RCC 7860 (cell line): Measurements from ENCODE around the gene CEBPB.
"Not testable (repeated sequence)": the region's sequence is repeated elsewhere in the genome, so short reads cannot be mapped to it uniquely, and the experiment has no call there.

Experiments used
- DNase-seq: peaks from one replicate; pipeline ENCODE4 v3.0.0-alpha.2; 2015; ENCODE audit warnings: low spot score
- FAIRE-seq: peaks from 2 replicates; lab custom pipeline; 2012; peaks lifted over from hg19 to GRCh38; lab: Jason Lieb, UNC

Gene CEBPB

GRCh38 chr20:50165684-50166554 lies 24.7 kb upstream of the CEBPB start:
- DNase-seq: peak; percentile 100

GRCh38 chr20:50169329-50169823 lies 21.3 kb upstream of the CEBPB start:
- peak; percentile 66 for DNase-seq
- FAIRE-seq: peak; percentile 23

More at GRCh38 chr20:50165684-50166554, 24.7 kb upstream of the CEBPB start:
- FAIRE-seq: peak; percentile 96

GRCh38 chr20:50170549-50171220 lies 19.9 kb upstream of the CEBPB start:
- FAIRE-seq (no peak), DNase-seq (no peak)

- DNase-seq (peak; percentile 60), FAIRE-seq (no peak)
Observed at GRCh38 chr20:50172347-50173013, 18.1 kb upstream of the CEBPB start.

GRCh38 chr20:50174456-50174855 lies 16.2 kb upstream of the CEBPB start:
- no peak for FAIRE-seq

GRCh38 chr20:50175938-50176933 lies 14.4 kb upstream of the CEBPB start:
- no peak for DNase-seq
- no peak for FAIRE-seq

More at GRCh38 chr20:50174456-50174855, 16.2 kb upstream of the CEBPB start:
- no peak for DNase-seq

GRCh38 chr20:50178672-50179071 lies 12.0 kb upstream of the CEBPB start:
- FAIRE-seq: not testable (repeated sequence)

GRCh38 chr20:50181344-50181743 lies 9.3 kb upstream of the CEBPB start:
- DNase-seq (no peak), FAIRE-seq (no peak)

More at GRCh38 chr20:50178672-50179071, 12.0 kb upstream of the CEBPB start:
- DNase-seq: not testable (repeated sequence)

GRCh38 chr20:50182346-50182745 lies 8.3 kb upstream of the CEBPB start:
- no peak for FAIRE-seq
- no peak for DNase-seq

- FAIRE-seq: no peak
- DNase-seq: no peak
Observed at GRCh38 chr20:50185426-50185825, 5.2 kb upstream of the CEBPB start.

GRCh38 chr20:50186151-50186885 lies 4.3 kb upstream of the CEBPB start:
- no peak for FAIRE-seq
- DNase-seq: peak; percentile 66

- DNase-seq: no peak
Observed at GRCh38 chr20:50186987-50187402, 3.6 kb upstream of the CEBPB start.

GRCh38 chr20:50187403-50188051 lies 3.1 kb upstream of the CEBPB start:
- DNase-seq (no peak), FAIRE-seq (no peak)

More at GRCh38 chr20:50186987-50187402, 3.6 kb upstream of the CEBPB start:
- FAIRE-seq: no peak

- FAIRE-seq: no peak
- DNase-seq: no peak
Observed at GRCh38 chr20:50188287-50188688, 2.3 kb upstream of the CEBPB start.

- DNase-seq (no peak), FAIRE-seq (no peak)
Observed at GRCh38 chr20:50188879-50189680, 1.6 kb upstream of the CEBPB start.

- DNase-seq (no peak), FAIRE-seq (no peak)
Observed at GRCh38 chr20:50189681-50190250, 864 bp upstream of the CEBPB start.

- FAIRE-seq (no peak), DNase-seq (peak; percentile 39)
Observed at GRCh38 chr20:50191065-50191543, 474 bp downstream of the CEBPB start.
